HFF-Myc (cell line): ENCODE data around the gene DHH.

Source experiments
- DNase-seq: peaks from one replicate; pipeline ENCODE4 v3.0.0-alpha.2; 2011; ENCODE audit warnings: low read depth; ENCODE audit errors: extremely low read depth
- H3K4me3 ChIP-seq: replicated peaks from 2 replicates; pipeline ENCODE4 v1.5.1; 2011; ENCODE audit warnings: low read depth, mild to moderate bottlenecking, control low read depth, low read length
- CTCF ChIP-seq: IDR thresholded peaks from 2 replicates; pipeline ENCODE4 v1.5.1; 2012; ENCODE audit warnings: mild to moderate bottlenecking, low read depth, low read length, control low read depth; ENCODE audit errors: missing control alignments

The DHH gene

GRCh38 chr12:49060237-49061156 lies 34.1 kb downstream of the DHH start, which contains the start of gene KMT2D:
Gene KMT2D, minus strand, starts transcription at chr12:49060794. Its CDS starts 5,470 bp downstream, at chr12:49055324.
- H3K4me3 ChIP-seq: peak within 1 kb of the TSS; percentile 92
- peak; percentile 5 for TF ChIP-seq CTCF
- peak; percentile 85 for DNase-seq

GRCh38 chr12:49059299-49060171 lies 35.1 kb downstream of the DHH start:
- no peak for DNase-seq
- TF ChIP-seq CTCF: no peak
- H3K4me3 ChIP-seq: peak overlapping the region; percentile 92

- no peak for TF ChIP-seq CTCF
- no peak for DNase-seq
- H3K4me3 ChIP-seq: peak overlapping the region; percentile 92
Measured at GRCh38 chr12:49059045-49059298, 35.6 kb downstream of the DHH start.

- peak overlapping the region; percentile 92 for H3K4me3 ChIP-seq
- TF ChIP-seq CTCF: no peak
- no peak for DNase-seq
Measured at GRCh38 chr12:49058366-49059044, 36.1 kb downstream of the DHH start.

- H3K4me3 ChIP-seq: peak overlapping the region; percentile 92
- no peak for DNase-seq
- no peak for TF ChIP-seq CTCF
Measured at GRCh38 chr12:49057888-49058287, 36.7 kb downstream of the DHH start.

GRCh38 chr12:49055978-49056754 lies 38.4 kb downstream of the DHH start:
- peak; percentile 48 for DNase-seq
- no peak for TF ChIP-seq CTCF
- peak overlapping the region; percentile 92 for H3K4me3 ChIP-seq
